NCI-H2171 (cell line): ENCODE results near the gene TJP2.
"Not testable (repeated sequence)": the region's sequence is repeated elsewhere in the genome, so short reads cannot be mapped to it uniquely, and the experiment has no call there.

Source experiments
- DNase-seq: peaks from one replicate; lab custom pipeline; 2025; lab: John Stamatoyannopoulos, UW

The TJP2 gene

DNA sequence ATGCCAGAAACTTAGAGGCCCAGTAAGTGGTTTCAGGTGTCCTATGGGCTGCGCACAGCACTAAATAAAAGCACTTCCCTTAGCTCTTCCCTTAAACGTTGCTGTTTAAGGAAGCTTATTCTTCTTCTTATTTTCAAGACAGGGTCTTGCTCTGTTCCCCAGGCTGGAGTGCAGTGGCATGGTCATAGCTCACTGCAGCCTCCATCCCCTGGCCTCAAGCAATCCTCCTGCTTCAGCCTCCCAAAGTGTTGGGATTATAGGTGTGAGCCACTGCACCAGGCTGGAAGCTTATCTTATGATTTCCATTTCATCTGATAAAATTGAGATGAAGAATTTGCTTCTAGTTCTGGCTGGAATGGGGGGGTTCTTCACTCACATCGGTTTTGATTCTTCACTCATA, 15.6 kb upstream of the TJP2 start:
- DNase-seq = no peak

DNA sequence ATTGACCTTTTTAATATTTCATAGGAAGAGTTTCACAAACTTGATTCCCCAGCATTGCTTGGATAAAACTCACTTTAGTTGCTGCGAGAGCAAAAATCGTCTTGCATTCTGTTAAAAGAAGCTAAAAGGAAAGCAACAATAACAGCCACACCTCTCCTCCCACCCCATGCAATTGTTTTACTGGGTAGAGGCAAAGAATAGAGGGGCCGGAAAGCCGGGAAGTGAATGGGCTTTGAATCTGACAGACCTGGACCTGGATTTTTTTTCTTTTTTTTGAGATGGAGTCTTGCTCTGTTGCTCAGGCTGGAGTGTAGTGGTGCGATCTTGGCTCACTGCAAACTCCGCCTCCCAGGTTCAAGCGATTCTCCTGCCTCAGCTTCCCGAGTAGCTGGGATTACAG, 9.5 kb upstream of the TJP2 start:
- not testable (repeated sequence) for DNase-seq

DNA sequence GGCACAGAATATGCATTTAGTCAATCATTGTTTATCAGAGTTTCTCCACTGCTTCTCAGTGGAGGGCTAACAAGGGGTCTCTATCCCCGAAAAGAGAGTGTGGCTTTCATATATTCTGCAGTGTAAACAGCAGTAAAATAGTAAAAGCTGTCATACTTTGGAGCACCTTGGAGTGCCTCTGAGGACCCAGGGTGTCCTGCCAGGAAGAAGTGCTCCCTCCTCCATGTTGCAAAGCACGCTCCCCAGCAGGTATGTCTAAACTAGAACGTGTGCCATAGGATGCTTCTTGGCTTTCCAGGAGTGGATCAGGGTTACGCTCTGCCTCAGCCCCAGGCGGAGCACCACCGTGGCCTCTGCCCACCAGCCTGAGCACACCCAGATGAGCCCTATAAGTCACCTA, 8.5 kb upstream of the TJP2 start:
- DNase-seq = no peak

DNA sequence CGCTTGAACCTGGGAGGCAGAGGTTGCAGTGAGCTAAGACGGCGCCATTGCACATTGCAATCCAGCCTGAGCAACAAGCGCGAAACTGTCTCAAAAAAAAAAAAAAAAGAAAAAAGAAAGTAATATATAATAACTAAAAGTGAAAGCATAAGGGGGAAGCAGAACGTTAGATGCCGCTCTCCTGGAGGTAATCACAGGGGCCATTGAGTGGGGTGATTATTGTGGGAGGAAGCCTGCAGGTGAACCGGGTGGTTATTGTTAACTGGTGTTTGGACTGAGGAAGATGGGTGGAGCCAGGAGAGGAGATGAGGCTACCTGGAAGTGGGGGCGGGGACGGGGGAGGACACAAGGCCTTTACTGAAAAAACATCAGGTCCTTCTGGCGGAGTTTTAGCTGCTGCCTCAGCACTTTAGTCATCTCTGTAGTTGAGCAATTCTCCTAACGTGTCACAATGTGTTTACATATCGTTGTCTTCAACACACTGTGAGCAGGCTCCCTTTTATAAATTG, 5.3 kb upstream of the TJP2 start:
- DNase-seq = no peak

DNA sequence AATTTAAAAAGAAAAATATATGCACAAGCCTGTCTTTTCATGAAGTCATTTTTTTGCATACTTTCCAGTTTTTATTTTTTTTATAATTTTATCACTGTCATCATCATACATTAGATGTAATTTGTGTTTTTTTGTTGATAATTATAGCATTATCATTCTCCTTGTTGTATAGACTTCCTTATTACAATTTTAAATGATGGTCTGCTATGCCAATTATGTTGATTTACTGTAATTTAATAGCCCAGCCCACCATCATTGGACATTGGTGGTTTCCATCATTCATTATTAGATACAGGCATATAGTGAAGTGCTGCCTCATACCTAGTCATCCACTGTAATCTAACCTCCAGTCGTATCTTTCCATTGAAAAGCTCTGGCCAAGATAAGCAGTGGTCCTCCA, 3.8 kb upstream of the TJP2 start:
- no peak for DNase-seq

DNA sequence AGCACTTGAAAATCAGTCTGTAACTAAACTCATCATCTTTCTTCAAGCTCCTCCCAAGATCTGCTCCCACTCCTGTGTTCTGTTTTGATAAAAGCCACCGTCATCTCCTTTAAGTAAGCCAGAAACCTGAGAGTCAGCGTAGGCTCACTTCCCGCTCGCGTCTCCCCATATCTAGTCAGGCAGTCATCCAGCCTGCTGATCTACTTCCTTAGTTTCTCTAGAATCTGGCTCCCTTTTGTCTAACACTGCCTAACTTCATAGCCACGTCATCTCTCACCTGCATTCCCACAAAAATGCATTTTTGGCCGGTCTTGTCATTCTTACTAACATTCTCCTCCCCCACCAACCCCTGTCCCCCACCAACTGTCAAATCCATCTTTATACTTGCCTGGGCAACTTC, 3.0 kb upstream of the TJP2 start:
- no peak for DNase-seq

DNA sequence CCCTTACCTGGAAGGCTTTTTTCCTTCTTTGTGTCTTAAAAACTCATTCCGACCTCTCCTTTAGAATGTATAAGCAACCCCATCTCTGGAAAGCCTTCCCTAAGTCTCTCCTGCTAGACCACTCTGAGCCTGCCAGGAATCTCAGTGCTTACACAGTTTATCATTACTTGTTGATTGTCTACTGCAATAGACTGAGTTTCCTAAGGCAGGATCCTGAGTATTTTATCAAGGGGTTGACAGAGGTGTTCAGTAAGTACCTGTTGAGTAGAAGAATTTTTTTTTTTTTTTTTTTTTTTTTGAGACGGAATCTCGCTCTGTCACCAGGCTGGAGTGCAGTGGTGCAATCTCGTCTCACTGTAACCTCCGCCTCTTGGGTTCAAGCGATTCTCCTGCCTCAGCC, 2.6 kb upstream of the TJP2 start:
- DNase-seq = no peak

DNA sequence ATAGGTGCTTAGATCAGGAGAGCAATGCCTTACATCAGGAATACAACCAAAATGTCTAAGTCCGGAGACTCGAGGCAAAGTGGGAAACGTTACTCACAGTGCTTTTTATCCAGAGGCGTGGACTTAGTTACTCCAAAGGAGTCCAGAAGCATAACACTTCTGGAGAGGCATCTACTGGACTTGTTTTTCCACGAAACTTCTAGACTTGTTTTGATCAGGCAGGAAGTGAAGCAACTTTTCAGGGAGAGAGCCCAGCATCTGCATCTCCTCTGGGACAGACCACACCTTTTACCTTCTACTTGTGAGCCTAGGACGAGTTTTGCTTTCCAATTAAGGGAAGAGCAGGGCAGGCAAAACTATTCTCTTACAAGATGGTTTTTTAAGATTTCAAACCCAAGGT, 1.2 kb upstream of the TJP2 start:
- no peak for DNase-seq

DNA sequence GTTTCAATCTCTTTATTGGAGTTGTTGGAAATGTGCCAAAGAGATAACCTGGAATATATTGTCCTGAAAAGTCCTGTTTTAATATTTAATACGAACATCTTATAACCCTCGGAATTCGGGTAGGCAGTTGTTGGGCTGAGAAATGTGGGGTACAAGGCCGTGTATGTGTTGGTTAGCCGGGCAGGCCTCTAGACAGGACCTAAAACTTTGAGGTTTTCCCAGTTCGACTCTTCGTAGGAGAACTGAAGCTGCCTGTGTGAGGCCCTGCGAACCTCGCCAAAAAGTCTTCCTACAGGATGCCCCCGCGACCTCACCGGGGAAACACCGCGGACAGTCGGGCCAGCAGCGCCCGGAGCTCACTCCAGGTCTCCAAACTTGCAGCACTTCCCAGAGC, 583 bp upstream of the TJP2 start:
- DNase-seq = no peak

DNA sequence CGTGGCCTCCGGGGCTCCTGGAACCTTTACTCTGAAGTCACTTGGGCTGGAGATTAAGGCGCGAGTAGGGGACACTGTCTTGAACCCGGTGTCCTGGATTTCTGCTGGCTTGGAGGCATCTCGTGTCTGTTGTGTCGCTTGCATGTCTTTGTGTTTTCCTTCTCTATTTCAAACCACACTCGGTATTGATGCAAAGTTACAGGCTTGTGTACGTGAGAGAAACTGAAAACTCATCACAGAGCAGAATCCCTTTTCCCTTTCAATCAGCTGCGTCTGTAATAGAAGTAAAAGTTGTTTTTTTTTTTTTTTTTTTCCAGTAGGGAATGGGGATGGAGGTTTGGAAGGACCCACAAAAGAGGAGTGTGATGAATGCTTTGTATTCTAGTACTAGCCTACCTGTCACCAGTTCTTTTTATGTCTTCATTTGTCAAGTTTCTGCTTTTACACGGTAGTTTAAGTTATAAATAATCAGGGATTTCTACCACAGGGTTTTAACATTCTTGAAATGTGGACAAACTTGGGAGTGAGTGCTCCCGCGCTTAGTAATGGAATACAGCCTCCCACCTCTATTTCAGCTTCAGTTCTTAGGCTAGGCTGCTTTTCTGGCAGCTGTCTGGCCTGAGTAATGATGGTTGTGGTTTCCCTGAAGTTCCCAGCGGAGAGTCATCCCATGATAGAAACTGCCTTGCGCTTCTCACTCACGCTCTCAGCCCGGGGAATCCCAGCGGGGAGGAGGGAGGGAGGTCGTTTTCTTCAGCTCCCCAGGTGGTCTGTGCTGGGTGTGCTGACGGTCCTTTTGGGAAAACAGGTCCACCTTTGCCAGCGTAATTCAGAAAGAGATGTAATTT, 763 bp downstream of the TJP2 start:
- peak; percentile 18 for DNase-seq

DNA sequence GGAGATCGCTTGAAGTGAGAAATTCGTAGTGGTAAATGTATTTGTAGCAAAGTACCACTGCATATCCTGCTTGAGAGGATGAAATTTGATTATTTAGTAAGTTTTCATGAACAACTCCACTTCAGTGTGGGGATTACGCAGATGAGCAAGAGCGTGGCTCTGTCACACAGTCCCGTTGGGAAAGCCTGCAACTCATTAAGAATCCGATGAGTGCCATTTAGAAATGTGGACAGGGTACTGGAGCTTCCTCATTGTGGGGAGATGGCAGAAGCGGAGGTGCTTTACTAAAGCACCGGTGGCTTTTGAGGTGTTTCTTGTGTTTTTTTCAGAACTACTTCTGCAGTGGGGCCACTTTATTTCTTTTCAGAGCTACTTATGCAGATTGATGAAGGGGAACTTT, 1.4 kb downstream of the TJP2 start:
- no peak for DNase-seq

DNA sequence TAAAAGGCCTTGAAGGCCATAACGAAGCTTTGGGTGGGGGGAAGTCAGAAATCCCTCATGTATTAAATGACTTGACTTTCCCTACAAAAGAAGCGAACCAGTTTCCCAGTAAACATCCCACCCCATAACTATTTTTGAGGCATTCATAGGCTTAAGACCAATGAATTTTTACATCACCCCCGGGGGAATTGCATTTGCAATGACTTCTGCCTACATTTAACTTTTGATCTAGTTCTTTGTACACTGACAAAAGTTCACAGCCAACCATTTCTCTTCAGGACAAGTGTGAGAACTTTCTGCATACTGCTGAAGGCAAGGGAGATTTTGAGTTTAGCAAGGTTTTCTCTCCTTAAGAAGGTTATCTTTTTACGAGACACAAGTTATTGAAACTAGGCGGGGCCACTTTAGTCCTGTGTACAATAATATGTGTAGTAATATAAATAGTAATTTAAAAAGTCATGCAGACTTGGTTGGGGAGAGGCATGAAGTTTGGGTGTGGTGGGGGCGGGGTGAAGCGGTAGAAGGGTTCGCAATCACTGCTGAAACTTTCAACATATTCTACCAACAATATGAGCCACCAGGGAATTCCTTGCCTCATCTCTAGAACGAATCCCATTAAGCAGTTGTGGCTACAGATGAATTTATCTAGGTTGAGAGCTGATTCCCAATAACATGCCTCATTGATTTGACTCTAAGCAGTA, 2.5 kb downstream of the TJP2 start:
- no peak for DNase-seq

DNA sequence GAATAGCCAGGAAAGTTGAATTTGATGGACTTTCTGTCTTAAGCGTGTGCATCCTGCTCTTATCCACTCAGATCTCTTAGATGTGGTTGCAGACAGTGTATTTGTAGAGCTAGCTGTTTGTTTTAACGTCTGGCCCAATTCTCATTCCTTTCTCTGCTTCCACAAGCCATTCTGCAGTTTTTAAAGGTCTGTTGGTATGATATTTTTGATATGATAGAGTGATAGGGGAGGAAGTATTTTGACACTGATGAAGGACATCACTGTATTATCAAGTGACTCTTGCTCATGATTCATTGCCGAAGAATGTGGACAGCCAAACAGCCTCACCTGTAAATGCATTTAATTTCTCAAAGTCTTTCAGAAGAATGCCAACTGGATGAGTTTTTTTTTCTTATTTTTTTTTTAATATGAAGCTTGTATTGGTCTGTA, 4.5 kb downstream of the TJP2 start:
- DNase-seq = no peak

DNA sequence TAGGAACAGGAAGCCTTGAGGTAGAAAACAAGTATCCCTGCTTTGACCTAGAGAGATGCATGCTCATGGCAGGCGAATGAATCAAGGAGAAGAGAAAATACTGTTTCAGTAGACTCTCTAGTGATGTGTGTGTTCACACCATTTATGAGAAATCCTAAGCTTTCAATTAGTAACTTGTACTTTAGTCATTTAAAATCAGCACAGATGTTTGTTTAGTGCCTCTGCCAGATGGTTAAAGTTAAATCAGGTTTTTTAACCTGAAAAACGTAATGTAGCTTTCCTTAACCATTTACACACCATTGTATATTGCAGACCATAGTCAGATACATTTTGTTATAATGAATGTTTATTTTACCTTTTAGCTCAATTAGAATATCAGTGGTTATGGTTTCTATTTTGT, 5.0 kb downstream of the TJP2 start:
- DNase-seq = no peak

DNA sequence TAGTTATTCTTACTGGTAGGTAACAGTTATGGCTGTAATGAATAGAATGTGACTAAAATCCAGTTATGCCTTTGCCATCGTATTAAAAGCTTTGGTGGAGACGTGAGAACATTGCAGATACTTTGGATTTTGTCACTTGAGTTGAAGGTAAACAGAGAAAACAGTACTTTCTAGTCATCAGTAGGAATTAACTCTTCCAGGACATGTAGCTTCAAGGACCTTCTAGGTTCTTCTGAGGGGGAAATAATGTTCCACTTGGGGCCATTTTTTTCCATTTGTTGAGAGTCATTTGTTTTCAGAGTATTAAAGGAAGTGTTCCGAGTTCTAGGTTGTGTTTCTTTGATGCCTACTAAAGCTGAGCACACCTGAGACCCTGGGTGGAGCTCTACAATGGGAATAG, 6.1 kb downstream of the TJP2 start:
- no peak for DNase-seq

DNA sequence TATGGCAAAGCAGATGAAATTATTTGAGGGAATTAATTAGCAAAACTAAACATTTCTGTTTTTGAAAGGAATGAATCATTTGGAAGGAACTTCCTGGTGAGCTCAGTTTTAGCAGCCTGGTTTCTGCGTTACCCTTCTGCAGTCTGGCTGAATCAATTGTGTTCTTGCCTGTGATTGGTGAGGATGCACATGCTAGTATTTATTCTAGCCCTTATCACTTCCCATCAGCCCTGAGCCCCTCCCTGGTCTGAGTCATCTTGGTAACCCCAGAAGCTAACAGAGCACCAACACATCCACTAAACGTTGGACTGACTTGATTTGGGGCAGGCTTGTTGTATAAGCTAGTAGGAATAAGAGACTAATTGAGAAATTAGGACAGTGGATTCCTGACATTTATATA, 6.6 kb downstream of the TJP2 start:
- no peak for DNase-seq

DNA sequence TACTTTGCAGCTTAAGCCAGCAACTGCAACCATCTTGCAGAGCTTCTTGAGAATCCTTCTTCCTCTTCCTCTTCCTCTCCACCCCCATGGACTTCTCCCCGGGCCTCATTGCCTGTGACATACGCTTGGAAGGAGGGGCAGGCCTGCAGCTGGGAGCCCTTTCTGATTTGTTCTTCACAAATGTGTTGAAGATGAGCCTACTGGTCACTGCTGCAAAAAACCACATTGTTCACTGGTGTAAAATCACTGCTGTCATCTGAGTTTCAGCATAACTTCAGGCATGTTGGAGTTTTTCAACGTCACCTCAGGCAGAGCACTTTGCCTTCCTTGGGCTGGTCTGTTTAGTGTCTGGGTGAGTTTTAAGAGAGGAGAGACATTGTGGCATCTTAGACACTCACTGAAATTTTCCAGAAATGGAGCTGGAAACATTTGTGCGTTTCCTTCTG, 7.9 kb downstream of the TJP2 start:
- no peak for DNase-seq

DNA sequence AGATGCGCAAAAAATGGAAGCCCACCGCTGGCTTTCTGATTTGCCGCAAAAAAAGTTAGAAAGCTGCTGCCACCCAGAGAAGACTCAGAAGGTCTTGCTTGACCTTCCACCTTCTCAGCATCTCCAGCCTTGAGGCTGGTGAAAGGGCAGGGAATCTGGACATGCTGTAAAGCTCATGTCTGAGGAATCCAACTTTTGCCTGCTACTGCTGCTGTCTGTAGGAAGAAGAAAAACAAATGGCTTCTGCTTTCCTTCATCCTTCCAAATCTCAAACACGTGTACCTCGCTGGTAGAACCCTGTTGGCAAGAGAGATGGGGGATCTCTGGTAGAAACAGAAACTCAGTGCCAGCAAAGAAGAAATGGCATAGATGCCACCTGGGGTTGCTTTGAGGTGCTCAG, 10.2 kb downstream of the TJP2 start:
- no peak for DNase-seq

DNA sequence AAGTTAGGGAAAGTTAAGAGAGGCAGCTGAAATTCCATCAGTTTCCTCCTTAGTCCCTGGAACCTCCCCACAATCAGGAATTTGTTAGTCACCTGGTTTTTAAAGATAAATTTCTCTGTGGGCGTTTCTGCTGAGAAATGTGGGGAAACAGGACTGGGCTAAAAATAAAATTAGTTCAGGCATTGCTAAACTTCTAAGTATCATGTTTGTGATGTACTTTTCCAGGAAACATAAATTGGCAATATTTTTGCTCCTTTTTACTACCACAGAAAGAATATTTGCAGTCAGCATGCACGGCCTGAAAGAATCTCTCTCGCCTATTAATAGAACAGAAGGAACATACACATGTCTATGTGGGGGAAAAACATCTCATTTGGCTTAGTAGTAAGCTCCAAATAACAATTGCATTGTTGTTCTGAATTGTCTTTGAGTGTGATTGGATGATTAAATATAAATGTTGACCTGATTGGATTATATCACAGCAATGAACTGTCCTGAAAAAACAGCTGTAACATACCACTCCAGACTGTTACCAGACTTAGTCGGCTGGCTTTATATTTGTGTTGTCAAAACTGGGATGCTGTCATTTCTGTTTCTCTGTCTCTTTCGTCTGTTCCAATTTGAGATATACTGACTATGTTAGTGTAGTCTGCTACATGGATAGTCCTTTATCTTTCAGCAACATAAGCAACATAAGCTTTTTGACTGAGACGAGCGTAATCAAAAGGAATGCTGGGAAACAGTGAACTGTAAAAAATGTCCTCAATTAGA, 12.9 kb downstream of the TJP2 start:
- DNase-seq = no peak

DNA sequence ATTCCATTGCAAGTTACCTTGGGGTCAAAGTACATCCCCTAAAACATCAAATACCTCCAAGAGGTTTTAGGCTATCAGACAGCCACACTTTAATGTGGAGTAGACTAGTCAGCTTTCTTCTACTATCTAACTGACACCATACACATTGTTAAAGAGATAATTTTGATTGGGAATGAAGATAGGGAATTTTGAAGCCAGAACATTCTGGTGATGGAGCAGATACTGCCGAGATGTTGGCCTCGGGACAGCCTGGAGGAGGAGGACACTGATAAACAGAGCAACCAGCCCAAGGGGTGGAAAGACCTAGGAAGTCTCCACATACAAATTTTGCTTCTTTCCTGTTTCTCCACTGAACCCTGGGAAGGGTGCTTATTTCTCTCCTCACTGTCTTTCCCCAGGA, 14.9 kb downstream of the TJP2 start:
- no peak for DNase-seq

DNA sequence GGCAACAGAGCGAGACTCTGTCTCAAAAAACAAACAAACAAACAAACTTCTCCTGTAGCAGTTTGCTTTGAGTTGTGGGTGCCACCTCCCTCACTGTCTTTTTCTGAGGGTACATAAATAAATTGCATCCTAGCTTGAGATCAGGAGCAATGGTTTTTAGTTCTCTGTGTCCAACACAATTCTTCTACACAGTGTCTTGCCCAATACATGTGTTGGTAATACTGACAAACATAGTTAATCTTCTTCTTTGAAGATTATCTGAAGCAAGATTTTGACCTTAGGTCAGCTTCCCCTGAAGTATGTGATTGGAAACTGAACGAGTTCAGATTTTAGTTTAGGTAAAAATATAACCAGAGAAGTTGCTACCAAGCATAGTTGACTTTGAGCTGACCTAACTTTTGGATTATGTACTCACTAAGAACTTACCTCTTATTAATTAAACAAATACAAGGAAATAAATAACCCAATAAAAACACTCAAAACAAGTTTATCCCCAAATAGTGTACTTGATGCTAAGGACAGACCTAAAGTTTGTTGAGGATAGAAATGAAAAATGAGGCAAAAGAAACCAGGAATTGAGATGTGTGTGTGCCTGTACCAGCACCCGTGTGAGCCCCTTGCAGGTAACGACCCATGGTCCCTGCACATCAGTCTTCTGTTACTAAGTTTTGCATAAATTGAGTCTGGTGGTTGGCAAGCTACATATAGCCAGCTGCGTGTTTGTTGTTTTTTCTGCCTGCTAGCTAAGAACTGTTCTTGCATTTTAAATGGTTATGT, 16.2 kb downstream of the TJP2 start:
- no peak for DNase-seq

DNA sequence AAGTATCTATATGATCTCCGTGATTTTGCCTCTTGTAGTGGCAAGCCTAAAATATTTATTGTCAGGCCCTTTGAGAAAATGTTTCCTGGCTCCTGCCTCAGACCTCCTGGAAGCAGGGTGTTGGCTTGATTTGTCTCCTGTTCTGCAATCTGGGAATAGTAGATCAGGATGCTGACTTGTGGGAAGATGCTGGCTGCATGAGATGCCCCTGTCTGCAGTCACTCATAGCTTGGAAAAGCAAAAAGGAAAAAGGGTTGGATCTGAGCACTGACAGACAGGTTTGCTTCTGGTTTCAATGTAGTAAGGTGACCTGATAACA, 16.7 kb downstream of the TJP2 start:
- no peak for DNase-seq
